Subcutaneous adipose tissue (tissue), 4 donors: Measurements from ENCODE around the gene ADGRG4. TPM values are rescaled to one million over a fixed set of nuclear protein-coding genes. Genes with fewer than 3 reads are reported as not detected.

Source experiments
- CTCF ChIP-seq: fragments of 450-650 bp; IDR thresholded peaks from one replicate; pipeline ENCODE4 v1.5.1; 2016; ENCODE audit warnings: low read depth, mild to moderate bottlenecking, control low read depth, antibody characterized with exemption, moderate library complexity
- total RNA-seq, 4 donors: library from RNA; depleted of rRNA; stranded (reverse); fragments of >200 nt; gene quantifications; one replicate each; pipeline ENCODE4 v1.1.0, GENCODE V29; 2016

Gene ADGRG4
- total RNA-seq, 4 donors from 2014 or later = under 0.01 to 0.33 (median 0.08) TPM

- TF ChIP-seq CTCF = no peak
These were observed 43.6 kb downstream of the ADGRG4 start for GRCh38 chrX:136344320-136344719.

DNA sequence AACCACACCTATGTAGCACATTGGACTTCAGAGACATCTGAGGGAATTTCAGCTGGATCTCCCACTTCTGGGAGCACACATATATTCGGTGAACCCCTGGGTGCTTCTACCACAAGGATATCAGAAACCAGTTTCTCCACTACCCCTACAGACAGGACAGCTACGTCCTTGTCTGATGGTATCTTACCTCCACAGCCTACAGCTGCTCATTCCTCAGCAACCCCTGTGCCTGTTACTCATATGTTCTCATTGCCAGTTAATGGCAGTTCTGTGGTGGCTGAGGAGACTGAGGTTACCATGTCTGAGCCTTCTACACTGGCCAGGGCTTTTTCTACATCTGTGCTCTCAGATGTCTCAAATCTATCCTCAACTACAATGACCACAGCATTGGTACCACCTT, 45.7 kb downstream of the ADGRG4 start:
- no peak for TF ChIP-seq CTCF

DNA sequence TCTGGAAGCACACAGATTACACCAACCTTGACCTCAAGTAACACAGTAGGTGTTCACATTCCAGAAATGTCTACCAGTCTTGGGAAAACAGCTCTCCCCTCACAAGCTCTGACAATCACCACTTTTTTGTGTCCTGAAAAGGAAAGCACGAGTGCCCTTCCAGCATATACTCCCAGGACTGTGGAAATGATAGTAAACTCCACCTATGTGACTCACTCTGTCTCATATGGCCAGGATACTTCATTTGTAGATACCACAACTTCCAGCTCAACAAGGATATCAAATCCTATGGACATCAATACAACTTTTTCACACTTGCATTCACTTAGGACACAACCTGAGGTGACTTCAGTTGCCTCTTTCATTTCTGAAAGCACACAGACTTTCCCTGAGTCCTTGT, 46.9 kb downstream of the ADGRG4 start:
- TF ChIP-seq CTCF = no peak

GRCh38 chrX:136353526-136354093, 52.8 kb downstream of the ADGRG4 start:
- TF ChIP-seq CTCF = no peak

- TF ChIP-seq CTCF = no peak
These were observed 53.4 kb downstream of the ADGRG4 start for GRCh38 chrX:136354201-136354600.

DNA sequence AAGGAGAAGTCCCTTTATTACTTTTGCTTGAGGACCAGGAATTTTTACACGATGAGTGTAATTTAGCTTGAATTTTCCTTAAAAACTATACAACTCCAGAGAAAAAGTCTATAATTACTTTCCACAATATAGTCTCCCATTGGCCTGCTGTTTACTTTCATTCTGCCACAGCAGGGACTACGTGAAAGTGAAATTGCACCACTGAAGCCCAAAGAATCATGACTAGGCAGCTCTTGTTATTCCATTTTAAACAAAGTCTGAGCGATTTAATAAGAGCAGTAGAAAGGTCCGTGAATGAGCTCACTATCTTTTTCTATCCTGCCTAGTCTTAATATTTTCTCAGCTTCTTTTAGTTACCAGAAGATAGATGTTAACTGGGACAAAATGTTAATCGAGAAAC, 68.6 kb downstream of the ADGRG4 start:
- TF ChIP-seq CTCF = no peak

DNA sequence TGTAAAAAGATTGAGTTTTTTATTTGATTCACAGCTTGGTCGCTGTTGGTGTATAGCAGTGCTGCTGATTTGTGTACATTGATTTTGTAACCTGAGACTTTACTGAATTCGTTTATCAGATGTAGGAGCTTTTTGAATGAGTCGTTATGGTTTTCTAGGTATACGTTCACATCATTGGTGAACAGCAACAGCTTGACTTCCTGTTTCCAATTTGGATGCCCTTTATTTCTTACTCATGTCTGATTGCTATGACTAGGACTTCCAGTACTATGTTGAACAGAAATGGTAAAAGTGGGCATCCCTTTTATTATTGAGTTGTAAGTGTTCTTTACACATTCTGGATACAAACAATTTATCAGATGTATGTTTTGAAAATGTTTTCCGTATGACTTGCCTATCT, 76.0 kb downstream of the ADGRG4 start:
- TF ChIP-seq CTCF = no peak
